Panc1 (cell line): ENCODE measurements around the gene NAA38.

ENCODE experiments used
- CTCF ChIP-seq: fragments of 450-650 bp; IDR thresholded peaks from 2 replicates; pipeline ENCODE4 v1.5.1; 2017; ENCODE audit warnings: mild to moderate bottlenecking
- POLR2AphosphoS5 ChIP-seq: IDR thresholded peaks from 2 replicates; pipeline ENCODE4 v1.6.1; 2012; ENCODE audit warnings: mild to moderate bottlenecking, low read depth, low read length, moderate library complexity
- REST ChIP-seq, 2 experiments: IDR thresholded peaks; 2 replicates each; pipeline ENCODE4 v1.6.1; 2011 to 2012; ENCODE audit warnings: low read depth in 2 of 2, control low read depth in 1 of 2, low read length in 1 of 2, mild to moderate bottlenecking in 1 of 2, moderate library complexity in 1 of 2; ENCODE audit not compliant: insufficient read depth in 1 of 2

- TF ChIP-seq REST (IDR thresholded peaks at IDR 0.05; ENCODE audit: insufficient read depth in 1 of 2, low read depth in 2 of 2, low read length in 1 of 2) (no peak), CTCF (no peak), POLR2AphosphoS5 (no peak)
These were observed 25.3 kb upstream of the NAA38 start for GRCh38 chr17:7882629-7883028.
